ENCODE measurements around the gene VSTM2L. TPM values are rescaled to one million over a fixed set of nuclear protein-coding genes. Genes with fewer than 3 reads are reported as not detected.

The VSTM2L gene
- total and polyA plus RNA-seq, 9 of the 15 experiments (the other 6 are each of a cell fraction or from before 2014, with no cell fraction given): not detected

DNA sequence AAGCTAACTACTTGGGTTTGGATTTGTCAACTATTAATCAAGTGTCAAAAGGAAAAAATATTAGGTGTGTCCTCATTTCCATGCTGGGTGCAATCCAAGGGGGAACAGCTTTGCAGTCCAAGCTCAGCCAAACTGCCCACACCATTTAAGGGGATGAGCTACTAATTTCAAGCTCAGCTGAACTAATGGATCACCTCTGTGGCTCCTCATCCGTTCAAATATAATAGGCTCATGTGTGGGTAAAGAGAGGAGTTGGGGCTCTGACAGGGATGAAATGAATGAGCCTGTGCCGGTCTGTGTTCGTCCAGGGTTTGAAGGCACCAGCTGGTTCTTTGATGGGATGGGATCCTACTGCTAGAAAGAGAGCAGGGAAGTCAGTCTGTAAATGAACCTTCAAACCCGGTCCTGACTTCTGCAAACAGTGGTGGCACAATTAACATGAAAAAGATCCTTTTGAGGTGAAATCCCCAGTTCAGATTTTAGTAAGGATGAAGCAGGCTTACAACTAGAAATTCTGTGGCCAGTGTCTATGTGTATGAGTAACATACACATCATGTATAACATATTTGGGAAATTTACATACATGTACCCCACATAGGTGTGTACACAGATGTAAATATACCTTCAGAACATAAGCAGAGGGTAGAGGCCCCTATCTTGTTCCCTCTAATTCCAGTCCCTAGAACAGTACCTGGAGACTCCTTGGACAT, 88.4 kb downstream of the VSTM2L start (continued):
- no peak for TF ChIP-seq TAF1 (IDR thresholded peaks at IDR 0.05; ENCODE audit: control insufficient read depth, extremely low read depth, insufficient read depth, low read length, severe bottlenecking)
- no peak for TF ChIP-seq MAFG (tag; conservative IDR thresholded peaks at IDR 0.05)
- no peak for TF ChIP-seq CXXC5 (CRISPR knock-in tag; IDR thresholded peaks at IDR 0.05)
- no peak for TF ChIP-seq MEIS2 (IDR thresholded peaks at IDR 0.05; ENCODE audit: partially characterized antibody)
- TF ChIP-seq, protein P1, sequence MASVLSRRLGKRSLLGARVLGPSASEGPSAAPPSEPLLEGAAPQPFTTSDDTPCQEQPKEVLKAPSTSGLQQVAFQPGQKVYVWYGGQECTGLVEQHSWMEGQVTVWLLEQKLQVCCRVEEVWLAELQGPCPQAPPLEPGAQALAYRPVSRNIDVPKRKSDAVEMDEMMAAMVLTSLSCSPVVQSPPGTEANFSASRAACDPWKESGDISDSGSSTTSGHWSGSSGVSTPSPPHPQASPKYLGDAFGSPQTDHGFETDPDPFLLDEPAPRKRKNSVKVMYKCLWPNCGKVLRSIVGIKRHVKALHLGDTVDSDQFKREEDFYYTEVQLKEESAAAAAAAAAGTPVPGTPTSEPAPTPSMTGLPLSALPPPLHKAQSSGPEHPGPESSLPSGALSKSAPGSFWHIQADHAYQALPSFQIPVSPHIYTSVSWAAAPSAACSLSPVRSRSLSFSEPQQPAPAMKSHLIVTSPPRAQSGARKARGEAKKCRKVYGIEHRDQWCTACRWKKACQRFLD (CRISPR knock-in tag; IDR thresholded peaks at IDR 0.05): no peak
- TF ChIP-seq, protein P2, sequence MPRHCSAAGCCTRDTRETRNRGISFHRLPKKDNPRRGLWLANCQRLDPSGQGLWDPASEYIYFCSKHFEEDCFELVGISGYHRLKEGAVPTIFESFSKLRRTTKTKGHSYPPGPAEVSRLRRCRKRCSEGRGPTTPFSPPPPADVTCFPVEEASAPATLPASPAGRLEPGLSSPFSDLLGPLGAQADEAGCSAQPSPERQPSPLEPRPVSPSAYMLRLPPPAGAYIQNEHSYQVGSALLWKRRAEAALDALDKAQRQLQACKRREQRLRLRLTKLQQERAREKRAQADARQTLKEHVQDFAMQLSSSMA (CRISPR knock-in tag; IDR thresholded peaks at IDR 0.05): no peak
- no peak for TF ChIP-seq SNAPC5 (CRISPR knock-in tag; IDR thresholded peaks at IDR 0.05)
- no peak for TF ChIP-seq ZNF197 (CRISPR knock-in tag; IDR thresholded peaks at IDR 0.05; ENCODE audit: low read depth)

Data from K562 (cell line).